Measurements from ENCODE around the gene SLC4A3. TPM values are rescaled to one million over a fixed set of nuclear protein-coding genes. Genes with fewer than 3 reads are reported as not detected.

The SLC4A3 gene
- total and polyA plus RNA-seq, 2 of the 13 experiments (the other 11 are each of a cell fraction or from before 2014, with no cell fraction given), result 0.18 to 0.95 TPM

- TF ChIP-seq TEAD2 (CRISPR knock-in tag; IDR thresholded peaks at IDR 0.05) (no peak), GATAD2A (CRISPR knock-in tag; IDR thresholded peaks at IDR 0.05) (no peak), ETV6 (CRISPR knock-in tag; conservative IDR thresholded peaks at IDR 0.05) (no peak), ZFP90 (CRISPR knock-in tag; IDR thresholded peaks at IDR 0.05; ENCODE audit: borderline replicate concordance) (no peak), PPARG (CRISPR knock-in tag; conservative IDR thresholded peaks at IDR 0.05) (no peak), SP5 (CRISPR knock-in tag; IDR thresholded peaks at IDR 0.05; ENCODE audit: borderline replicate concordance, low read depth) (no peak), CSRNP2 (CRISPR knock-in tag; conservative IDR thresholded peaks at IDR 0.05; ENCODE audit: low read depth) (no peak)
- TF ChIP-seq, protein P1, sequence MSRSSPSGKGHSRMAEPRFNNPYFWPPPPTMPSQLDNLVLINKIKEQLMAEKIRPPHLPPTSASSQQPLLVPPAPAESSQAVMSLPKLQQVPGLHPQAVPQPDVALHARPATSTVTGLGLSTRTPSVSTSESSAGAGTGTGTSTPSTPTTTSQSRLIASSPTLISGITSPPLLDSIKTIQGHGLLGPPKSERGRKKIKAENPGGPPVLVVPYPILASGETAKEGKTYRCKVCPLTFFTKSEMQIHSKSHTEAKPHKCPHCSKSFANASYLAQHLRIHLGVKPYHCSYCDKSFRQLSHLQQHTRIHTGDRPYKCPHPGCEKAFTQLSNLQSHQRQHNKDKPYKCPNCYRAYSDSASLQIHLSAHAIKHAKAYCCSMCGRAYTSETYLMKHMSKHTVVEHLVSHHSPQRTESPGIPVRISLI (CRISPR knock-in tag; IDR thresholded peaks at IDR 0.05; ENCODE audit: borderline replicate concordance), result no peak
Measured at GRCh38 chr2:219621935-219622334, 5.5 kb upstream of the SLC4A3 start (continued).

- Histone ChIP-seq H3K4me1 (ENCODE audit: insufficient read depth, low read length) (peaks cover 18% of the 10 kb centered on the region), H2AFZ (ENCODE audit: low read length) (no peak overlapping the region), H3K4me3 (replicated peaks in 1 of 3; ENCODE audit: insufficient read depth in 1 of 3, low read depth in 2 of 3, low read length in 3 of 3) (no peak overlapping the region), H3K79me2 (ENCODE audit: insufficient read depth, low read length) (no peaks in the 10 kb centered on the region), H3K36me3 (replicated peaks in 1 of 2; ENCODE audit: control insufficient read depth in 1 of 2, insufficient read depth in 2 of 2, low read length in 2 of 2) (no peaks in the 10 kb centered on the region), H4K20me1 (ENCODE audit: insufficient read depth, low read length) (no peaks in the 10 kb centered on the region), H3K27me3 (ENCODE audit: control insufficient read depth in 1 of 2, insufficient read depth in 2 of 2, low read length in 2 of 2) (peaks cover 14 to 57% of the 10 kb centered on the region in 2 experiments), H3K27ac (ENCODE audit: extremely low read length, insufficient read depth, low read length) (no peak overlapping the region), H3K4me2 (ENCODE audit: low read depth, low read length) (no peak overlapping the region), H3K9me3 (ENCODE audit: low read length) (no peaks in the 10 kb centered on the region), H3K9ac (ENCODE audit: insufficient read depth, low read depth, low read length) (no peak overlapping the region)
- no peak for ATAC-seq
- ChIA-PET POLR2A (no interaction called here), CTCF (ENCODE audit: low intra/inter-chr PET ratio, low total read pairs) (no interaction called here)
- no peak for FAIRE-seq
- WGBS (ENCODE audit: low lambda C conversion rate), result 0% methylated on average over 2 of the region's 2 CpGs
- TF ChIP-seq ARNT (IDR thresholded peaks at IDR 0.05), result no peak
- TF ChIP-seq FOXO4 (CRISPR knock-in tag; conservative IDR thresholded peaks at IDR 0.05), result no peak
- no peak for TF ChIP-seq SRF (IDR thresholded peaks at IDR 0.05; ENCODE audit: low read depth, low read length)
- no peak for TF ChIP-seq ZSCAN25 (CRISPR knock-in tag; IDR thresholded peaks at IDR 0.05)
- no peak for TF ChIP-seq ZNF678 (CRISPR knock-in tag; IDR thresholded peaks at IDR 0.05)
- no peak for TF ChIP-seq NCOA1 (CRISPR knock-in tag; IDR thresholded peaks at IDR 0.05)
- TF ChIP-seq ZNF691 (CRISPR knock-in tag; IDR thresholded peaks at IDR 0.05; ENCODE audit: borderline replicate concordance, low read depth), result no peak
- no peak for TF ChIP-seq ZNF777 (CRISPR knock-in tag; IDR thresholded peaks at IDR 0.05)
- TF ChIP-seq, protein P2, sequence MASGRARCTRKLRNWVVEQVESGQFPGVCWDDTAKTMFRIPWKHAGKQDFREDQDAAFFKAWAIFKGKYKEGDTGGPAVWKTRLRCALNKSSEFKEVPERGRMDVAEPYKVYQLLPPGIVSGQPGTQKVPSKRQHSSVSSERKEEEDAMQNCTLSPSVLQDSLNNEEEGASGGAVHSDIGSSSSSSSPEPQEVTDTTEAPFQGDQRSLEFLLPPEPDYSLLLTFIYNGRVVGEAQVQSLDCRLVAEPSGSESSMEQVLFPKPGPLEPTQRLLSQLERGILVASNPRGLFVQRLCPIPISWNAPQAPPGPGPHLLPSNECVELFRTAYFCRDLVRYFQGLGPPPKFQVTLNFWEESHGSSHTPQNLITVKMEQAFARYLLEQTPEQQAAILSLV (CRISPR knock-in tag; IDR thresholded peaks at IDR 0.05; ENCODE audit: borderline replicate concordance), result no peak
- no peak for TF ChIP-seq SMC3 (IDR thresholded peaks at IDR 0.05; ENCODE audit: low read length)
- DNase-seq (ENCODE audit: low spot score), result no peak
- in situ Hi-C loops (cut with HindIII; ENCODE audit: extremely low pct_ligation_motif_present, low pct_unique_long_range_greater_than_20kb), result no loop called here
- intact Hi-C loops (cut with micrococcal nuclease; ENCODE audit: unreplicated experiment), result no loop called here
- BruUV-seq (replicated peaks), result no TSS peak
Measured at GRCh38 chr2:219622472-219622871, 5.0 kb upstream of the SLC4A3 start.
